Measurements from ENCODE around the gene MCF2.

Gene MCF2, protein sequence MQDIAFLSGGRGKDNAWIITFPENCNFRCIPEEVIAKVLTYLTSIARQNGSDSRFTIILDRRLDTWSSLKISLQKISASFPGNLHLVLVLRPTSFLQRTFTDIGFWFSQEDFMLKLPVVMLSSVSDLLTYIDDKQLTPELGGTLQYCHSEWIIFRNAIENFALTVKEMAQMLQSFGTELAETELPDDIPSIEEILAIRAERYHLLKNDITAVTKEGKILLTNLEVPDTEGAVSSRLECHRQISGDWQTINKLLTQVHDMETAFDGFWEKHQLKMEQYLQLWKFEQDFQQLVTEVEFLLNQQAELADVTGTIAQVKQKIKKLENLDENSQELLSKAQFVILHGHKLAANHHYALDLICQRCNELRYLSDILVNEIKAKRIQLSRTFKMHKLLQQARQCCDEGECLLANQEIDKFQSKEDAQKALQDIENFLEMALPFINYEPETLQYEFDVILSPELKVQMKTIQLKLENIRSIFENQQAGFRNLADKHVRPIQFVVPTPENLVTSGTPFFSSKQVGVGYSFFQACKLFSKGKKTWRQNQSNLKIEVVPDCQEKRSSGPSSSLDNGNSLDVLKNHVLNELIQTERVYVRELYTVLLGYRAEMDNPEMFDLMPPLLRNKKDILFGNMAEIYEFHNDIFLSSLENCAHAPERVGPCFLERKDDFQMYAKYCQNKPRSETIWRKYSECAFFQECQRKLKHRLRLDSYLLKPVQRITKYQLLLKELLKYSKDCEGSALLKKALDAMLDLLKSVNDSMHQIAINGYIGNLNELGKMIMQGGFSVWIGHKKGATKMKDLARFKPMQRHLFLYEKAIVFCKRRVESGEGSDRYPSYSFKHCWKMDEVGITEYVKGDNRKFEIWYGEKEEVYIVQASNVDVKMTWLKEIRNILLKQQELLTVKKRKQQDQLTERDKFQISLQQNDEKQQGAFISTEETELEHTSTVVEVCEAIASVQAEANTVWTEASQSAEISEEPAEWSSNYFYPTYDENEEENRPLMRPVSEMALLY

GRCh38 chrX:139708067-139708466, at the start of gene MCF2:
Gene MCF2 (minus strand): TSS chrX:139708167. CDS start chrX:139651744, 56,423 bp downstream.
- POLR2A ChIA-PET = no interaction called here
- CTCF ChIA-PET = no interaction called here
- no peak for TF ChIP-seq CTCF (IDR thresholded peaks at IDR 0.05; ENCODE audit: insufficient read depth, low read length, missing control alignments)
- no peak within 1 kb of the TSS for H3K4me3 ChIP-seq (ENCODE audit: low read depth, low read length)
- DNase-seq (ENCODE audit: low read depth, low spot score) = no peak

GRCh38 chrX:139751053-139751452, 43.1 kb upstream of the MCF2 start:
- ChIA-PET POLR2A (no interaction called here), CTCF (no interaction called here)
- DNase-seq (ENCODE audit: low read depth, low spot score) = no peak
- no peak overlapping the region for H3K4me3 ChIP-seq (ENCODE audit: low read depth, low read length)
- TF ChIP-seq CTCF (IDR thresholded peaks at IDR 0.05; ENCODE audit: insufficient read depth, low read length, missing control alignments) = no peak

- no peak overlapping the region for H3K4me3 ChIP-seq (ENCODE audit: low read depth, low read length)
- ChIA-PET POLR2A (no interaction called here), CTCF (interaction anchor here (1.8 kb wide), 1 partner anchor 10 kb away, joined by 5 read pairs; no protein-coding TSS in a partner anchor)
- DNase-seq (ENCODE audit: low read depth, low spot score) = no peak
- no peak for TF ChIP-seq CTCF (IDR thresholded peaks at IDR 0.05; ENCODE audit: insufficient read depth, low read length, missing control alignments)
Observed at GRCh38 chrX:139750390-139750789, 42.4 kb upstream of the MCF2 start.

GRCh38 chrX:139739138-139739537, 31.2 kb upstream of the MCF2 start:
- H3K4me3 ChIP-seq (ENCODE audit: low read depth, low read length) = no peak overlapping the region
- no peak for DNase-seq (ENCODE audit: low read depth, low spot score)
- TF ChIP-seq CTCF (IDR thresholded peaks at IDR 0.05; ENCODE audit: insufficient read depth, low read length, missing control alignments) = no peak
- ChIA-PET CTCF (interaction anchor here (2.4 kb wide), 1 partner anchor 10 kb away, joined by 5 read pairs; no protein-coding TSS in a partner anchor), POLR2A (no interaction called here)

- CTCF ChIA-PET = no interaction called here
- POLR2A ChIA-PET = no interaction called here
- H3K4me3 ChIP-seq (ENCODE audit: low read depth, low read length) = no peak overlapping the region
Observed at GRCh38 chrX:139738581-139738980, 30.6 kb upstream of the MCF2 start.

More at GRCh38 chrX:139738581-139738980, 30.6 kb upstream of the MCF2 start:
- TF ChIP-seq CTCF (IDR thresholded peaks at IDR 0.05; ENCODE audit: insufficient read depth, low read length, missing control alignments) = no peak
- DNase-seq (ENCODE audit: low read depth, low spot score) = no peak

Measured in AG04449 (cell line).